Vagina (tissue), 2 donors: ENCODE results near the gene TMEM213.

Source experiments
- CTCF ChIP-seq, 3 experiments: fragments of 450-650 bp in 2 of 3; fragments of 200-600 bp in 1 of 3; sonication (generic) in 1 of 3; IDR thresholded peaks; one replicate each; pipeline ENCODE4 v1.5.1; 2017 to 2019; ENCODE audit warnings: antibody characterized with exemption in 3 of 3, mild to moderate bottlenecking in 2 of 3, moderate library complexity in 2 of 3
- POLR2A ChIP-seq, 2 donors: fragments of 450-650 bp; IDR thresholded peaks; one replicate each; pipeline ENCODE4 v1.6.1; 2017; ENCODE audit warnings: antibody characterized with exemption in 2 of 2, mild to moderate bottlenecking in 2 of 2, moderate library complexity in 2 of 2

GRCh38 chr7:138828302-138828701 is 30.5 kb downstream of the TMEM213 start:
- no peak for TF ChIP-seq CTCF (IDR thresholded peaks at IDR 0.05)
- no peak for TF ChIP-seq POLR2A (IDR thresholded peaks at IDR 0.05)
